ENCODE measurements around the gene CNOT1.

CNOT1 gene

GRCh38 chr16:58518083-58518979, 111.3 kb downstream of the CNOT1 start:
- DNase-seq (ENCODE audit: low read depth in 2 of 2): no peak

- DNase-seq (ENCODE audit: low read depth in 2 of 2): no peak
Observed at GRCh38 chr16:58516768-58517107, 112.9 kb downstream of the CNOT1 start.

GRCh38 chr16:58515871-58516767, 113.5 kb downstream of the CNOT1 start:
- DNase-seq (ENCODE audit: low read depth in 2 of 2): peak in 1 of 2 donors; percentile 29

- peak in 1 of 2 donors; percentile 72 for DNase-seq (ENCODE audit: low read depth in 2 of 2)
Observed at GRCh38 chr16:58515125-58515870, 114.3 kb downstream of the CNOT1 start, which contains the start of gene SETD6. Gene SETD6, plus strand, starts transcription at chr16:58515517. Its CDS starts 21 bp downstream, at chr16:58515538.

DNA sequence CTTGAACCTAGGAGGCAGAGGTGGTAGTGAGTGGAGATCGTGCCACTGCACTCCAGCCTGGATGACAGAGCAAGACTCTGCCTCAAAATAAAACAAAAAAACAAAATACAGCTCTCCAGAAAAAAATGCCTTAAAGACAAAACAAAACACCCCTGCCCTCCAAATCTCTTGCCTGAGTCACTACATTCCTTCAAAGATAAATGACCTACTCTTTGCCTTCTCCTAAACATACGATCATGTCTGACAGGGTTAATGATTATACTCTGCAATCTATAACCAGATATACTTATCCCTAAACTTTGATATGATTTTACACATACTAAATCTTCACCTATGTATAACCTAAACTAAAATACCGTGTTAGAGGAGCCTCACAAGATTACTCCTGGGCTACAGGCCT, 115.8 kb downstream of the CNOT1 start:
- DNase-seq (ENCODE audit: low read depth in 2 of 2): no peak

- DNase-seq (ENCODE audit: low read depth in 2 of 2): peak; percentile 70 to 83
Observed at GRCh38 chr16:58511933-58512815, 117.5 kb downstream of the CNOT1 start.

GRCh38 chr16:58510776-58511628, 118.6 kb downstream of the CNOT1 start:
- no peak for DNase-seq (ENCODE audit: low read depth in 2 of 2)

- DNase-seq (ENCODE audit: low read depth in 2 of 2): no peak
Observed at GRCh38 chr16:58510097-58510775, 119.4 kb downstream of the CNOT1 start.

DNA sequence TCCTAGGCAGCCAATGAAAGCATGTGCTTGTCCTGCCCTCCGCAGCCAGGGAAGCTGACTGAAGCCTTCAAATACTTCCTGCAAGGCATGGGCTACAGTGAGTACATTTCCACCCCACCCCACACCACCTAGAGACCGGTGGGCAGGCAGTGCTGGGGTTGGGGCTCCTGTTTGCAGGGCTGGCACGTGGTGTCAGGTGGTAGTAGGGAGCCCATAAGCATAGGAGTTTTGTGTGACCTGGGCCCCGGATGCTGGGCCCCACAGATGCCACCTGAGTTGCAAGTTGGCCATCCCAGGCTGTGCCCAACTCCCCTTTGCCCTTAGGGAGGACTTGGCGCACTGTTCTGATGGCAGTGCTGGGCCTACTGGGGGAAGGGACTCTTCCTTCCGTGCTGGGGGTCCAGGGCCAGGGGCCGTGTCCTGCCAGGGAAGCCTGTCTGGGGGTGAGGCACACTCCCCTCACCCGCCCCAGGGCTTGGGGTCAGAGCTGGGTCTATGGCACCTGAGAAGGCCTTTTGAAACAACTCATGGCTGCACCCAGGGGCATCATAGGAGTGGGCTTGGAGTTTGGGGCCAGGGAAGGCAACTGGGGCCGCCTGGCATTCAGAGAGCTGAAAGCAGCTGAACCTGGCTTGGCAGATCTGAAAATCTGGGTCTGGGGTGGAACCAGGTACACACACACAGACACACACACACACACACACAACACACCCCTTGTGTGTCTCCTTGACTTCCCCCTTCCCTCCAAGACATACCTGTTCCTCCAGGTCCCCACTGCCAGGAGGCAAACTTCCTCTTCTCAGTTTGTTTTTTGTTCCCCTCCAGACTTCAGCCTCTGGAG, 120.2 kb downstream of the CNOT1 start:
- no peak for DNase-seq (ENCODE audit: low read depth in 2 of 2)

- no peak for DNase-seq (ENCODE audit: low read depth in 2 of 2)
Observed at GRCh38 chr16:58508671-58509251, 120.9 kb downstream of the CNOT1 start.

- DNase-seq (ENCODE audit: low read depth in 2 of 2): no peak
Observed at GRCh38 chr16:58507963-58508670, 121.5 kb downstream of the CNOT1 start.

- DNase-seq (ENCODE audit: low read depth in 2 of 2): no peak
Observed at GRCh38 chr16:58507195-58507962, 122.2 kb downstream of the CNOT1 start.

GRCh38 chr16:58506241-58507194, 123.1 kb downstream of the CNOT1 start:
- DNase-seq (ENCODE audit: low read depth in 2 of 2): no peak

DNA sequence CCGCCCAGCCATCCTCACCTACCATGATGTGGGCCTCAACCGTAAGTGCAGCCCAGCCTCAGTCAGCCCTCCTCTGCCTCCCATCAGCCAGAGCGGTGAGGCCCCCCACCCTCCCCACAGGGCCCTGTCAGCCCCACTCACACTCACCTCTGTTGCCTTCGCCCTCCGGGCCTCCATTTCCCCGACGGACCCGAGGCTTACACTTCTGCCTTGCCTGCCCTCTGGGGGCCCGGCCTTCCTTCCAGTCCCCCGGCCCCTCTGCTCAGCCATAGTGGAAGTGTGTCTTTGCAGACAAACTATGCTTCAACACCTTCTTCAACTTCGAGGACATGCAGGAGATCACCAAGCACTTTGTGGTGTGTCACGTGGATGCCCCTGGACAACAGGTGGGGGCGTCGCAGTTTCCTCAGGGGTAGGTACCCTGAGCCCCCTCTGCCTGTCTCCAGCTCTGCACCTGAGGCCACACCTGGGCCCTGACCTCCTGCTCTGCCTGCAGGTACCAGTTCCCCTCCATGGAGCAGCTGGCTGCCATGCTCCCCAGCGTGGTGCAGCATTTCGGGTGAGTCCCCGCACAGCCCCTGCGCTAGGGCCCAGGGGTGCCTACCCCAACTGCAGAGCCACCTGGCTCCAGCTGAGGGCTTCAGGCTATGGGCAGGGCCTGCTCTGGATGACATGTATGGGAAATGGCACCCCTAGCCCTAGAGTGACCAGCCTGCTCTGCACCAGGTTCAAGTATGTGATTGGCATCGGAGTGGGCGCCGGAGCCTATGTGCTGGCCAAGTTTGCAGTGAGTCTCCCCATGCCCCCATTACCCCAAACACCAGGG, 125.5 kb downstream of the CNOT1 start:
- DNase-seq (ENCODE audit: low read depth in 2 of 2): no peak

Measured in stimulated activated CD4-positive, alpha-beta T cell treated with anti-CD3 and anti-CD28 coated beads, Interleukin-15, amount 100 ng/mL, for 48 hours (primary cell).